HL-60/S4 treated with phorbol 12-myristate 13-acetate at 8.2 ng/mL for 4 days and 3 days (cell line): ENCODE data around the gene CCDC167.

ENCODE experiments used
- in situ Hi-C: fragments of 300-500 bp; cut with MboI; formaldehyde crosslinking; loops from 2 replicates; pipeline ENCODE4 v1.15.0; 2022; ENCODE audit warnings: low sequenced_read_pairs

CCDC167 gene

GRCh38 chr6:37435373-37435772 is 64.3 kb downstream of the CCDC167 start:
- in situ Hi-C loops = no loop called here

DNA sequence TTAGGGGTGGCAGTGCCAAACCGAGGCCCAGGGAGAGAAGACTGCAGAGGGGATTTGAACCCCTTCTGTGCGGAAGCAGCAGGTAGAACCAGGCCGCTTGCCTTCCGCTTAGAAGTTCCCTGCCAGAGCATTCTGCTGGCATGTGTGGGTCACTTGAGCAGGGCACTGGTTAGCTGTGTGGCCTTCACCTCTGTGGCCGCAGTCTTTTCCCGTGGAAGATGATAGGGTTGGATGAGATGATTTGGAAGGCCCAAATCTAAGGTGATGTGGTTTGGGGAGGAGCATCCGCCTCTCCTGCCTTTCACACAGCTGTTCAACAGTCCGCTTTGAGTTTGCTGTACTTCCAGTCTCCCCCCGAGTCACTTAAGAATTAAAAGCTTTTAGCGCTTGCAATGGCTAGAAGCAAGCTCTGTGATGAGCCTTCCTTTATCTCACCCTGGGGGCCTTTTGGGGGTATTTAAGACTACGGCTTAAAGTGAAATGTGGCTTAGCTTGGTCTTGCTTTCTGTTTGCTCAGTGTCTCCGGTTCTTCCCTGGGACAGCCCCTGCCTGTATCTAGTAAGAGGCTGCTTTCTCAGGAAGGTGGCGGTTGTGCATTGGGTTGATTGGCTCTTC is 65.9 kb downstream of the CCDC167 start:
- in situ Hi-C loops = no loop called here
